ENCODE results near the gene PARD3B.

The PARD3B gene

DNA sequence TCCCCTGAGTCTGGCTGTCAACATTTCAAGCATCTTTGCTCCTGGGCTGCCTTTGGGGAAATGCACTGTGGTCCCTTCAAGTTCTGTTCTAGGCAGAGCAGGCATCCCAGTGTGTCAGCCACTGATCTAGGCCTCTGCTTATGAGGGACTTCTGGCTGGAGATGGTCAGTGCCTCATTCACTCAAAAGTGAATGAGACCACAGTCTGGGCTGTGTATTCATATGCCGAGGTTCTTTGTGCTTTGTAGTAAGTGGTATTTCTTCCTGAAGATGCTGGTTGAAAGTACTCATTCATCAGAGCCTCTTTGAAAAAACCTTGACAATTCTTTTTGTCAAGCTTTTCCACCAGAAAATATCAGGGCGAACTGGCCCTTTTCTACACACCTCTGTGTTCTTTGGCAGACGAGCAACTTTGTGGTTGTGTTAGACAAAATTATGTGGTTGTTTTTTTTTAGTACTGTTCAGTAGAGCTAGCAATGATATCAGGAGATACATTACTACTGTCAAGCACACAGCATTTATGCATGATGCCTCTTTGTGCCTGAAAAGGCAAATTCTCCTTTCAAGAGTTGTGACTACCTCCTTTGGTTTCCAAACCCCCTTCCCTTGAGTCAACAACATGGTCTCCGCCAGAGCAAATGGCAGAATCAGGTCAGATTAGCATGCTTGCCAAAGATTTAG, 626.1 kb downstream of the PARD3B start:
- Histone ChIP-seq H3K4me2 (ENCODE audit: low read length) (no peak overlapping the region), H3K27ac (ENCODE audit: low read depth, low read length) (no peak overlapping the region), H3K9me3 (ENCODE audit: control insufficient read depth, insufficient read depth, low read length) (no peaks in the 10 kb centered on the region), H3F3A (ENCODE audit: control insufficient read depth, insufficient read depth) (no peaks in the 10 kb centered on the region), H3K36me3 (ENCODE audit: control insufficient read depth, low read length) (no peaks in the 10 kb centered on the region), H4K20me1 (ENCODE audit: control insufficient read depth, insufficient read depth, low read depth, low read length) (no peaks in the 10 kb centered on the region), H3K79me2 (ENCODE audit: control insufficient read depth, low read length) (no peaks in the 10 kb centered on the region), H3K4me3 (ENCODE audit: low read length) (no peak overlapping the region), H3K9me2 (replicated peaks; ENCODE audit: control insufficient read depth, low read length) (no peaks in the 10 kb centered on the region), H3K4me1 (ENCODE audit: control insufficient read depth, low read length) (no peaks in the 10 kb centered on the region), H3K27me3 (ENCODE audit: control insufficient read depth, low read length) (no peaks in the 10 kb centered on the region)
- no peak for TF ChIP-seq EZH2phosphoT487 (IDR thresholded peaks at IDR 0.05; ENCODE audit: borderline replicate concordance, low read length)
- TF ChIP-seq, protein P1, sequence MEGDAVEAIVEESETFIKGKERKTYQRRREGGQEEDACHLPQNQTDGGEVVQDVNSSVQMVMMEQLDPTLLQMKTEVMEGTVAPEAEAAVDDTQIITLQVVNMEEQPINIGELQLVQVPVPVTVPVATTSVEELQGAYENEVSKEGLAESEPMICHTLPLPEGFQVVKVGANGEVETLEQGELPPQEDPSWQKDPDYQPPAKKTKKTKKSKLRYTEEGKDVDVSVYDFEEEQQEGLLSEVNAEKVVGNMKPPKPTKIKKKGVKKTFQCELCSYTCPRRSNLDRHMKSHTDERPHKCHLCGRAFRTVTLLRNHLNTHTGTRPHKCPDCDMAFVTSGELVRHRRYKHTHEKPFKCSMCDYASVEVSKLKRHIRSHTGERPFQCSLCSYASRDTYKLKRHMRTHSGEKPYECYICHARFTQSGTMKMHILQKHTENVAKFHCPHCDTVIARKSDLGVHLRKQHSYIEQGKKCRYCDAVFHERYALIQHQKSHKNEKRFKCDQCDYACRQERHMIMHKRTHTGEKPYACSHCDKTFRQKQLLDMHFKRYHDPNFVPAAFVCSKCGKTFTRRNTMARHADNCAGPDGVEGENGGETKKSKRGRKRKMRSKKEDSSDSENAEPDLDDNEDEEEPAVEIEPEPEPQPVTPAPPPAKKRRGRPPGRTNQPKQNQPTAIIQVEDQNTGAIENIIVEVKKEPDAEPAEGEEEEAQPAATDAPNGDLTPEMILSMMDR (IDR thresholded peaks at IDR 0.05; ENCODE audit: low read depth, low read length, poor library complexity, severe bottlenecking) = no peak

DNA sequence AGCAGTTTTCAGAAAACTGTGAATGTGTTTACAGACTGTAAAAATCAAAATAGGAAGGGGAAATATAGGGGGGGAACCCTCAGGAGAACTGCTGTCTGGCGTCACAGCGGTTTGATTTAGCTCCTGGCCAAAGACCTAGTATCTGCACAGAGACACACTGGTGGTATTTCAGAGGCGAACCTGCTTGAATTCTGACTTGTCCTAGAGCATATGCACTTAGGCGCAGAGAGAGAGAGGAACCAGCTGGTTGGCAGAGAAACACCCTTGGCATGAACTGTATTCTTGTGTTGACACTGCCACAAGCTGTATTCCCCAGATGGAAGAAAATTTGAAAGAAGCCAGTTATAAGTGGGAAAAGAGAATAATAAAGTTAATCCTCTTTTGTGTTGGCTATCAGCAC, 630.6 kb downstream of the PARD3B start:
- no peaks in the 10 kb centered on the region for H4K20me1 ChIP-seq (ENCODE audit: control insufficient read depth, insufficient read depth, low read depth, low read length)
- TF ChIP-seq, protein P1 (IDR thresholded peaks at IDR 0.05; ENCODE audit: low read depth, low read length, poor library complexity, severe bottlenecking) = no peak
- TF ChIP-seq EZH2phosphoT487 (IDR thresholded peaks at IDR 0.05; ENCODE audit: borderline replicate concordance, low read length) = no peak

DNA sequence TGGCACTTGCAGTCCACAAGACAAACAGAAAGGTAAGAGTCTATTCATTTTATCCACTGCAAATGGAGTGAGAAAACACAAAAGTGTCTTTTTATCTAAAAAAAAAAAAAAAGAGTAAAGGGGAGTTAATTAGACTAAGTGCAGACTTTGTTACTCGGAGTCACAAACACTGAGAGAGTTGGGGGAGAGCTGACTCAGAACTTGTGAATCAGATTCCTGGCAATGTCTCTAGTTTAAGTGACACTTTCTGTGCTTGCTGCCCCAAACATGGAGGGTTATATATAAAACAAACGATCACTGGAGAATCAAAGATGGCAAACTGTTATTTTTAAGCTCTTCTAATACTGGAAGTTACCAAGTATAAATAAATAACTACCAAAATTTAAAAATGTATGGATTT, 631.3 kb downstream of the PARD3B start:
- H3K36me3 ChIP-seq (ENCODE audit: control insufficient read depth, low read length) = no peaks in the 10 kb centered on the region
- no peak for TF ChIP-seq EZH2phosphoT487 (IDR thresholded peaks at IDR 0.05; ENCODE audit: borderline replicate concordance, low read length)
- TF ChIP-seq, protein P1 (IDR thresholded peaks at IDR 0.05; ENCODE audit: low read depth, low read length, poor library complexity, severe bottlenecking) = no peak
- no peak overlapping the region for H3K27ac ChIP-seq (ENCODE audit: low read depth, low read length)
- H3K4me1 ChIP-seq (ENCODE audit: control insufficient read depth, low read length) = no peaks in the 10 kb centered on the region
- H3K4me2 ChIP-seq (ENCODE audit: low read length) = no peak overlapping the region
- H3K9me2 ChIP-seq (replicated peaks; ENCODE audit: control insufficient read depth, low read length) = no peaks in the 10 kb centered on the region
- H3F3A ChIP-seq (ENCODE audit: control insufficient read depth, insufficient read depth) = no peaks in the 10 kb centered on the region
- H4K20me1 ChIP-seq (ENCODE audit: control insufficient read depth, insufficient read depth, low read depth, low read length) = no peaks in the 10 kb centered on the region
- no peaks in the 10 kb centered on the region for H3K9me3 ChIP-seq (ENCODE audit: control insufficient read depth, insufficient read depth, low read length)
- H3K79me2 ChIP-seq (ENCODE audit: control insufficient read depth, low read length) = no peaks in the 10 kb centered on the region
- no peak overlapping the region for H3K4me3 ChIP-seq (ENCODE audit: low read length)
- H3K27me3 ChIP-seq (ENCODE audit: control insufficient read depth, low read length) = no peaks in the 10 kb centered on the region

More for the DNA sequence above, 630.6 kb downstream of the PARD3B start:
- Histone ChIP-seq H3K27me3 (ENCODE audit: control insufficient read depth, low read length) (no peaks in the 10 kb centered on the region), H3F3A (ENCODE audit: control insufficient read depth, insufficient read depth) (no peaks in the 10 kb centered on the region), H3K4me3 (ENCODE audit: low read length) (no peak overlapping the region), H3K36me3 (ENCODE audit: control insufficient read depth, low read length) (no peaks in the 10 kb centered on the region), H3K4me1 (ENCODE audit: control insufficient read depth, low read length) (no peaks in the 10 kb centered on the region), H3K79me2 (ENCODE audit: control insufficient read depth, low read length) (no peaks in the 10 kb centered on the region), H3K9me3 (ENCODE audit: control insufficient read depth, insufficient read depth, low read length) (no peaks in the 10 kb centered on the region), H3K4me2 (ENCODE audit: low read length) (no peak overlapping the region), H3K9me2 (replicated peaks; ENCODE audit: control insufficient read depth, low read length) (no peaks in the 10 kb centered on the region), H3K27ac (ENCODE audit: low read depth, low read length) (no peak overlapping the region)
